HG02623 (cell line): ENCODE measurements around the gene S100A7.

ENCODE experiments used
- ATAC-seq: cut with Tn5 transposase; IDR thresholded peaks from one replicate; pipeline ENCODE4 v1.9.1; 2021; ENCODE audit warnings: moderate library complexity; ENCODE audit not compliant: unreplicated experiment

S100A7 gene

GRCh38 chr1:153460551-153460950 is at the start of gene S100A7:
Gene S100A7, minus strand, starts transcription at chr1:153460651. Its CDS starts 1,638 bp downstream, at chr1:153459013.
- no peak for ATAC-seq

DNA sequence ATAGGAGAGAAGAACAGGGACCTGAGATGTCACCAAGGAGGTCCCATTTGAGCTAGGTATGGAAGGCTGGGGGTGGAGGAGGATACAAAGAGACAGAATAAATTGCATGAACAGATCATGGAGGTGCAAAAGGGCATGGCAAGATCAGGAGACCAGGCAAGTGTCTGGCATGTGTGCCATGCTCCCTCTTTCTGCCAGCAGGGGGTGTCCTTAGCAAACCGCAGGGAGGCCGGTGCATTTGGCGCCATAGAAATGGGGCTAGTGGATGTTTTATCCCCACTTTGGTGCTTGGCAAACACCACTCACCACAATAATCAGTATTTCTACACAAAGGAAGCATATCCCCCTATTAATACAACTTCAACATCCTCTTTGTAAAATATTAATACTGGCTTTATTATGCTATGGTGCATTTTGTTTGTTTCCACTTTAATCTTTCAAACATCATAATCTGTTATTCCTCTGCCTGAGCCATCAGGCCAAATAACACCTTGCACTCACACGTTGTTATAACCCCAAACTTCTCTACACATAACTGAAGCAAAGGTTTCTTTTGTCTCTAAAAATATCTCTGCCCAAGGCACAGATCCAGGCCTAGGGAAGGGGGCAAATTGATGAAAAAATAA is 49.4 kb upstream of the S100A7 start:
- no peak for ATAC-seq

DNA sequence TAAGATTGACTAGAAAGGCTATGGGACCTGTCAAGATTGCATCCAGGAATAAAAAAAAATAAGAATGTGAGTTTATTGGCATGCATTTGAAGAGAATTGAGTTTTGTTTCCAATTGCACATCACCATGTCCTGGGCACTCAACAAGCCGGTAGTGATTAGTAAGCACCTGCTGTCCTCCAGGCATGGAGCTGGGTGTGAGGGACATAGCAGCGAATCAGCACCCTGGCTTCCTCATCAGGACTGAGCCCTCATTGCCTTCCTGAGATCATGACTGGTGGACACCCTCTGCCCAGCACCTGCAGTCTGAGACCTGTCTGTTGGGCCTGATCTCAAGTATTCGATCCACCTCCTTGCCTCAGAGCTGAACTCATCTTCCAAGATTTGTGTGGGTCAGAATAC is 48.6 kb upstream of the S100A7 start:
- no peak for ATAC-seq

DNA sequence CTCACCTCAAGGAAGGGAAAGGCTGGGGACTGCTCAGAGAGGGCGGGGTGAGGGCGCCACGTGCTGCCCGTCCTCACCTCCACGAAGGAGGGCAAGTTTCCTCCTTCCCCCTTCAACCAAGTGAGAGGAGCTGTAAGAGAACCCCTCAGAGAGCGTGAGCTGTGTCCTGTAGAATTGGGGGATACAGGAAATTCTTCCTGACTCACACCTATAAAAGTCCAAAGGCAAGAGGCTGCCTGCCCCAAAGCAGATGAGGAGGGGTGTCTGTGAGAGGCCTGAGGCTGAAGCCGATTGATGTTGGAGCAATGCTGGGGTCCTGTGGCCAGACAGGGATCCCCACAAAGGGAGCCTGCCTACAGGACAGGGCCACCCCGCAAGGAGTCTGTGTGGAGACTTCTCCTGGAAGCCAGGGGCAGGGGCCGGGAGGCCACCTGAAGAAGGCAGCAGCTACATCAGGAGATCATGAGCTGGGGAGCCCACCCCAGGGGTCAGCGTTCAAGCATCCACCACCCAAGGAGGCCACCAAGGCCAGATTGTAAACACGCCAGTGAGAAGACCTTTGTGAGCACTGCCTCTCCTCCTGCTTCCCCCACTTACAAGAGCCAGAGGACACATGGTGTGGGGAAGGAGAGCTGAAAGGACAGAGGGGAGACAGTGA is 47.6 kb upstream of the S100A7 start:
- ATAC-seq = no peak

DNA sequence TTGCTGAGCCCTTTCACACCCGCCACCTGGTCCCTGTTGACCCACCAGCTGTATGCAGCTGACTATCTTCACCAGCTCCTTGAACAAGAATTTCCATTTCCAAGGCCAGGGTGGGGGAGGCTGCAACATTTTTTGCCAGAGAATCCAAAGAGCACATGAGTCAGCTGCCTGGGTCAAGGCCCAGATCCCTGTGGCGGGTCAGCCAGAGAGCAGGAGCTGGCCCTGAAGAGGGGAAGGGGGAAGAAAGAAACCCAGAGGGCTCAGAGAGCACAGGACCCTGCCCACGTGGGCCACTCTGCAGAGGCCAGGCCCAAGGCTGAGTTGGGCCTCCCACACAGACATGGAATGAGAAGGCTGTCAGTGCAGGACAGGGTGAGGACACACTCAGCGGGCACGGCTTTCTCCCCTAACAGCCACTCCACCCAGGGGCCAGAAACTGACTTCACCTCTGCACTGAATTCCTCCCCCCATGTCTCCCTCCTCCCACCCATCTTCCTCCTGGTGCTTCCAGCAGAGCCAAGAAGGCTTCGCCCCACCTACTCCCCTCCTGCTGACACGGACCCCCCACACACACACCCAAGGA is 46.5 kb upstream of the S100A7 start:
- no peak for ATAC-seq

- no peak for ATAC-seq
These were observed 45.9 kb upstream of the S100A7 start for GRCh38 chr1:153506386-153506785.

DNA sequence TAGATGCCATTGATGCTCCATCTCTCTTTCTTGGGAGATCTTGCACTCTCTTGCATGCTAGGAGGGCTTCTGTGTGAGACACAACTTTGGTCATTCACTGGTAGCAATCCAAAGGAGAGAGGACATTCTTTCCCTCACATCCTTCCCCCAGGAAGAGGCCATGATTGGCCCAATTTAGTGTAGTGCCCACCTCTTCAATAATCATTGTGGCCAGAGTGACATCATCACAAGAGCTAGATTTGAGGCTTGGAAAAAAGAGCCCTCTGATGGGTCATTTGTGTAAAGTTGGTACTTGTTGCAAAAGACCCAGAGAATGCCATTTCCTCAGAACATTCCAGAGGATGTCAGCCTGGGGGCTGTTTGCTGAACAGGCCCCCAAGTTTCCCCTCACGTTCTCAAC is 45.1 kb upstream of the S100A7 start:
- no peak for ATAC-seq

- ATAC-seq = no peak
These were observed 43.3 kb upstream of the S100A7 start for GRCh38 chr1:153503766-153504165.

GRCh38 chr1:153498746-153499145 is 38.3 kb upstream of the S100A7 start:
- ATAC-seq = no peak

DNA sequence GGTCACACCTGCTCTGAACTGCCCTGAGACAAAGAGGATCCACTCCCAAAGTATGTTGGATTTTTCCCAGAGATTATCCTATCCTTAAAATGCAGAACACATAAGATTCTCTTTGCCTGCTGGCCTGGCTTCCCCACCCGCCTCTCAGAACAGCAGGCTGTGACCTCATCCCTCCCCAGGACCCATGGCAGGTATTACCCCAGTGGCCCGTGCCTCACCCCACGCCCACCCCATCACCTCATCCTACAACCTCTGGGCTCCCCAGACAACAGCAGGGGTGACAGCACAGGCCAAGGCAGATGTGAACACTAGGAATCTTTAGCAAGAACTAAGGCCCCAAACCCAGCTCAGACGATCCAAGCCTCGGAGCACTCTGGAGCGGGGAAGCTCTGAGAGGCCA is 35.1 kb upstream of the S100A7 start:
- ATAC-seq = no peak

DNA sequence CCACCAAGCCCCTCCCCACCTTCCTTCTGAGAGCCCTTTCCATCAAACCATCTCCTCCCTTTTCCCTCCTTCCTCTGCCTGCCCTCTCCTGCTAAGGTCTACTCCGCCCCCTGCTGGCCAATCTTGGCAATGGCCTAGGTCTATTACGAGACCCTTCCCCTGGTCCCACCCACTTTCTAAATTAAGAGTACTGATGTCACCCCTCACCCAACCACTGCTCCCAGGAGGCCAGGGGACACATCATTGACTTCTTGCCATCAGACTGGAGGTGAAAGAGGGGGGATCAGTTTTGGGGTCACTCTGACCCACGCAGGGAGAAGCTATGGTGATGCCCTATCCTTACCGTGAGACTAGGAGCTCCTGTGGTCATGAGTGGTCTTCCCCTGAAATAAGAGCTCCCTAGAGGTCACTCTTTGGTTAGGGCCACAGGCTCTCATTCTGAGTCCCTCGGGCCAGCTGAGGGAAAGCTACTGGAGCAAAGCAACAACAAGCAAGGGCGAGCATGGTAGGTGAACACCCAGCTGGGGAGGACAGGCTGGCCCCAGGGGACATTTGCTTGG is 34.6 kb upstream of the S100A7 start:
- ATAC-seq = no peak

DNA sequence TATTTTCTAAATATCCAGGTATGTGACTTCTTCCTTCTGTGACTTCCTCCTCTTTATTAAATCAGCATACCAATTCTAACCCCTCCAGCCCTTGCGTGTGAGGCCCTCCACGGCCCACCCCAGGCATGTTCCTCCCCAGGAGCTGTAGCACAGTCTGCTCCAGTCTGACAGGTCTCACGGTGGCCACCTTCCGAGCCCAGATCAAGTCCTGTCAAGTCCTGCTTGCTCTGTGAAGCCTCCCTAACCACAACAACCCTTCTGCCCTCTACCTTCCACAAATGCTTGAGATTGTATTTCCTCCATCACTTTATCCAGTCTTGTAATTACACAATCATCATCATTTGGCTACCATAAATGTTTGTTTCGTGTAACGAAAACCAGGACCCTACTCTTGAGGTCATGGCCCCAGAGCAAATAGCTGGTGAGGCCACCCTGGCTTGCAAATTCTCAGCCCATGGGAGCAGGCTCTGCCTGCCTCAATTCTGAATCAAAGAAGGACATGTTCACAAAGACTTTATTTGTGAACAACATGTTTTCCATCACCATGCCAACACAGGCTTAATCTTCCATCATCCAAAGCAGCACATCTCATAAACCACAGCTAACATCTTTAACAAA is 33.0 kb upstream of the S100A7 start:
- ATAC-seq = no peak

- no peak for ATAC-seq
These were observed 30.0 kb upstream of the S100A7 start for GRCh38 chr1:153490272-153491051.

GRCh38 chr1:153488731-153489130 is 28.3 kb upstream of the S100A7 start:
- no peak for ATAC-seq

- ATAC-seq = no peak
These were observed 27.3 kb upstream of the S100A7 start for GRCh38 chr1:153487707-153488106.

DNA sequence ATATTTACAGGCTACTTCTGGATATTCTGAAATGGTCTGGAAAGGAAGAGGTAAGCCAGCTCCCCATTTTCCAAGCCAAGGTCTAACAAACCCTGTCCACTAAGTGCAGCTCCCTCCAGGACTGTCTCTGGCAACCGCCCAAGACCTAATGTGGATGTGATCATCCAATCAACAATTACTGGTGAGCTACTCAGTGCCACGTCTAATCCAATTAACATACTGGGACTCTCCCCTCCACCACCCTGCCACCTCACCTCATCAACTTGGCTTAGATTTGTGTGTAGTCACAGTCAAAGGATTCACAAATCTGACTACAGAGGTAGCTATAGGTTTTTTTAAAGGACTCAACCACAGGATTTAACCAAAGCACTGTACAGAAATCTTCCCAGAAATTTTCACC is 25.4 kb upstream of the S100A7 start:
- ATAC-seq = no peak

GRCh38 chr1:153483776-153484175 is 23.3 kb upstream of the S100A7 start:
- no peak for ATAC-seq

DNA sequence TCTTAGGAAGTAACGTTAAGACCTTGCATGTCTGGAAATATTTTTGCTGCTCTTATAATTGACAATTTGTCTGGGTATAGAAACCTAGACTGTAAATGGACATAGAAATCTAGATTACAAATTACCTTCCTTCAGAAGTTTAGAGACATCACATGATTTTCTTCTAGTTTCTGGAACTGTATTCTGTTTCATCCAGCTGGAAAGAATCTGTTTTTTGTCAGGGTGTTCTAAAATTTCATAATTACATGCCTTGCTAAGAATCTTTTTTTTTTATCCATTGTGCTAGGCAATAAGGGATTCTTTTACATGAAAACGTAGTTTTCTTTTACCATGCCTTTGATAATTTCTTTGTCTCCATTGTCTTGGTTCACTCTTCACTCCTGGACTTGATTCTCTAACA is 20.7 kb upstream of the S100A7 start:
- no peak for ATAC-seq

GRCh38 chr1:153478692-153479618 is 18.5 kb upstream of the S100A7 start:
- no peak for ATAC-seq
